Mesendoderm (in vitro differentiated cells): ENCODE results near the gene LDLRAD4.

Source experiments
- DNase-seq: peaks from one replicate; pipeline ENCODE4 v3.0.0; 2013
- H2AK5ac ChIP-seq: 2 replicates; pipeline ENCODE4 v1.6.1; 2013; ENCODE audit warnings: low read length, inconsistent platforms
- H2BK120ac ChIP-seq: 2 replicates; pipeline ENCODE4 v1.6.1; 2013; ENCODE audit warnings: low read depth, mild to moderate bottlenecking, low read length, moderate library complexity, mixed read lengths
- H2BK15ac ChIP-seq: replicated peaks from 2 replicates; pipeline ENCODE4 v1.6.1; 2013; ENCODE audit warnings: low read depth, mild to moderate bottlenecking, moderate library complexity
- H2BK5ac ChIP-seq: 2 replicates; pipeline ENCODE4 v1.6.1; 2013; ENCODE audit warnings: low read length, inconsistent platforms
- H3K18ac ChIP-seq: 2 replicates; pipeline ENCODE4 v1.6.1; 2013; ENCODE audit warnings: mild to moderate bottlenecking, low read length, mixed read lengths
- H3K23ac ChIP-seq: one replicate; pipeline ENCODE4 v1.6.1; 2013; ENCODE audit warnings: low read length
- H3K27ac ChIP-seq: 2 replicates; pipeline ENCODE4 v1.5.1; 2013; ENCODE audit warnings: low read depth, mild to moderate bottlenecking, inconsistent platforms, low read length, moderate library complexity
- H3K27me3 ChIP-seq: 2 replicates; pipeline ENCODE4 v1.6.1; 2013; ENCODE audit warnings: low read length, control low read depth, mild to moderate bottlenecking, inconsistent platforms; ENCODE audit not compliant: insufficient read depth, poor library complexity
- H3K36me3 ChIP-seq: 2 replicates; pipeline ENCODE4 v1.6.1; 2013; ENCODE audit warnings: low read length, inconsistent platforms; ENCODE audit not compliant: control insufficient read depth, insufficient read depth
- H3K4ac ChIP-seq: one replicate; pipeline ENCODE4 v1.6.1; 2013; ENCODE audit warnings: low read depth, mild to moderate bottlenecking, low read length, moderate library complexity
- H3K4me1 ChIP-seq: 2 replicates; pipeline ENCODE4 v1.6.1; 2013; ENCODE audit warnings: low read depth, low read length, inconsistent platforms; ENCODE audit not compliant: control insufficient read depth
- H3K4me2 ChIP-seq: 2 replicates; pipeline ENCODE4 v1.6.1; 2013; ENCODE audit warnings: low read length
- H3K4me3 ChIP-seq: 2 replicates; pipeline ENCODE4 v1.5.1; 2013; ENCODE audit warnings: mild to moderate bottlenecking, low read length
- H3K56ac ChIP-seq: one replicate; pipeline ENCODE4 v1.6.1; 2013; ENCODE audit warnings: low read length
- H3K79me1 ChIP-seq: 2 replicates; pipeline ENCODE4 v1.6.1; 2013; ENCODE audit warnings: low read length, inconsistent platforms
- H3K79me2 ChIP-seq: 2 replicates; pipeline ENCODE4 v1.6.1; 2013; ENCODE audit warnings: mild to moderate bottlenecking, low read length; ENCODE audit not compliant: control insufficient read depth, insufficient read depth
- H3K9ac ChIP-seq: 2 replicates; pipeline ENCODE4 v1.6.1; 2013; ENCODE audit warnings: low read length, inconsistent platforms
- H4K5ac ChIP-seq: one replicate; pipeline ENCODE4 v1.6.1; 2013; ENCODE audit warnings: low read length
- H4K8ac ChIP-seq: one replicate; pipeline ENCODE4 v1.6.1; 2013; ENCODE audit warnings: low read depth, mild to moderate bottlenecking, control low read depth, low read length, moderate library complexity
- WGBS: extraction: QIAGEN DNeasy Blood & Tissue Kit; methylation state at CpG from one replicate; pipeline ENCODE4 v1.1.7; 2013; ENCODE audit warnings: low lambda C conversion rate, missing lambda C conversion rate; ENCODE audit not compliant: insufficient coverage; ENCODE audit errors: extremely low coverage; 5-methylcytosine and 5-hydroxymethylcytosine counted together

The LDLRAD4 gene

GRCh38 chr18:13629841-13630715 lies 411.5 kb downstream of the LDLRAD4 start:
- Histone ChIP-seq H2AK5ac (no peak overlapping the region), H3K4me3 (no peak overlapping the region), H3K79me2 (no peaks in the 10 kb centered on the region), H2BK5ac (no peak overlapping the region), H3K79me1 (no peaks in the 10 kb centered on the region), H2BK120ac (no peak overlapping the region), H3K4me1 (peaks cover 3% of the 10 kb centered on the region), H4K8ac (no peak overlapping the region), H3K23ac (no peak overlapping the region), H4K5ac (no peak overlapping the region), H2BK15ac (no peak overlapping the region), H3K27me3 (no peaks in the 10 kb centered on the region), H3K18ac (no peak overlapping the region), H3K56ac (no peak overlapping the region), H3K27ac (no peak overlapping the region), H3K36me3 (no peaks in the 10 kb centered on the region), H3K9ac (peak overlapping the region; percentile 7), H3K4ac (no peak overlapping the region), H3K4me2 (no peak overlapping the region)
- no CpG with 5 or more reads among the region's 8 CpGs for WGBS
- peak; percentile 81 for DNase-seq

GRCh38 chr18:13630716-13631268 lies 412.2 kb downstream of the LDLRAD4 start:
- H2AK5ac ChIP-seq = no peak overlapping the region

GRCh38 chr18:13633700-13634099 lies 415.1 kb downstream of the LDLRAD4 start:
- WGBS = no CpG with 5 or more reads among the region's 5 CpGs
- no peaks in the 10 kb centered on the region for H3K27me3 ChIP-seq
- no peak overlapping the region for H3K18ac ChIP-seq
- H3K4me3 ChIP-seq = no peak overlapping the region
- no peak overlapping the region for H3K9ac ChIP-seq
- H3K56ac ChIP-seq = no peak overlapping the region
- no peaks in the 10 kb centered on the region for H3K36me3 ChIP-seq
- H2BK15ac ChIP-seq = no peak overlapping the region
- no peak overlapping the region for H3K4ac ChIP-seq
- H3K4me2 ChIP-seq = no peak overlapping the region
- H2AK5ac ChIP-seq = no peak overlapping the region
- H3K27ac ChIP-seq = no peak overlapping the region
- H2BK5ac ChIP-seq = no peak overlapping the region
- H3K79me1 ChIP-seq = no peaks in the 10 kb centered on the region
- no peak overlapping the region for H4K8ac ChIP-seq
- no peak for DNase-seq
- H3K23ac ChIP-seq = no peak overlapping the region
- H2BK120ac ChIP-seq = no peak overlapping the region
- H3K79me2 ChIP-seq = no peaks in the 10 kb centered on the region
- H4K5ac ChIP-seq = no peak overlapping the region
- H3K4me1 ChIP-seq = peaks cover 3% of the 10 kb centered on the region

More at GRCh38 chr18:13630716-13631268, 412.2 kb downstream of the LDLRAD4 start:
- WGBS = no CpG with 5 or more reads among the region's 7 CpGs
- H3K9ac ChIP-seq = no peak overlapping the region
- no peak overlapping the region for H3K56ac ChIP-seq
- H2BK15ac ChIP-seq = no peak overlapping the region
- no peak overlapping the region for H4K5ac ChIP-seq
- H3K4me2 ChIP-seq = no peak overlapping the region
- H3K4me1 ChIP-seq = peaks cover 3% of the 10 kb centered on the region
- no peaks in the 10 kb centered on the region for H3K27me3 ChIP-seq
- H4K8ac ChIP-seq = no peak overlapping the region
- H3K4me3 ChIP-seq = no peak overlapping the region
- no peaks in the 10 kb centered on the region for H3K36me3 ChIP-seq
- H3K4ac ChIP-seq = no peak overlapping the region
- H3K79me2 ChIP-seq = no peaks in the 10 kb centered on the region
- no peaks in the 10 kb centered on the region for H3K79me1 ChIP-seq
- H2BK5ac ChIP-seq = no peak overlapping the region
- no peak overlapping the region for H3K18ac ChIP-seq
- H2BK120ac ChIP-seq = no peak overlapping the region
- no peak overlapping the region for H3K23ac ChIP-seq
- no peak for DNase-seq
- no peak overlapping the region for H3K27ac ChIP-seq

GRCh38 chr18:13635046-13635445 lies 416.5 kb downstream of the LDLRAD4 start:
- no peak overlapping the region for H4K8ac ChIP-seq
- no peaks in the 10 kb centered on the region for H3K4me1 ChIP-seq
- no peak overlapping the region for H2BK15ac ChIP-seq
- no peak overlapping the region for H3K4me3 ChIP-seq
- H2BK120ac ChIP-seq = no peak overlapping the region
- no peaks in the 10 kb centered on the region for H3K79me1 ChIP-seq
- H3K4ac ChIP-seq = no peak overlapping the region
- no CpG with 5 or more reads among the region's 5 CpGs for WGBS
- H2BK5ac ChIP-seq = no peak overlapping the region
- no peak overlapping the region for H2AK5ac ChIP-seq
- DNase-seq = no peak
- no peak overlapping the region for H3K18ac ChIP-seq
- no peaks in the 10 kb centered on the region for H3K27me3 ChIP-seq
- no peaks in the 10 kb centered on the region for H3K79me2 ChIP-seq
- no peak overlapping the region for H4K5ac ChIP-seq
- H3K4me2 ChIP-seq = no peak overlapping the region
- H3K23ac ChIP-seq = no peak overlapping the region
- H3K56ac ChIP-seq = no peak overlapping the region
- H3K9ac ChIP-seq = no peak overlapping the region
- H3K27ac ChIP-seq = no peak overlapping the region
- H3K36me3 ChIP-seq = no peaks in the 10 kb centered on the region

- Histone ChIP-seq H2AK5ac (no peak overlapping the region), H3K4me3 (no peak overlapping the region), H3K79me2 (no peaks in the 10 kb centered on the region), H3K27ac (no peak overlapping the region), H3K36me3 (no peaks in the 10 kb centered on the region), H2BK120ac (no peak overlapping the region), H3K18ac (no peak overlapping the region), H2BK5ac (no peak overlapping the region), H4K5ac (no peak overlapping the region), H3K4me2 (no peak overlapping the region), H2BK15ac (no peak overlapping the region), H3K4ac (no peak overlapping the region), H3K27me3 (no peaks in the 10 kb centered on the region), H3K79me1 (no peaks in the 10 kb centered on the region), H3K9ac (no peak overlapping the region), H3K4me1 (no peaks in the 10 kb centered on the region), H4K8ac (no peak overlapping the region), H3K56ac (no peak overlapping the region), H3K23ac (no peak overlapping the region)
- no peak for DNase-seq
- WGBS = no CpG with 5 or more reads among the region's 10 CpGs
These were observed 420.4 kb downstream of the LDLRAD4 start for GRCh38 chr18:13638719-13639595.
